Natural killer cell (primary cell): ENCODE data around the gene RNF130. TPM values are rescaled to one million over a fixed set of nuclear protein-coding genes. Genes with fewer than 3 reads are reported as not detected.
A peak's percentile ranks its signal among the peaks of the same experiment; 100 is the strongest.
"Not testable (repeated sequence)": the region's sequence is repeated elsewhere in the genome, so short reads cannot be mapped to it uniquely, and the experiment has no call there.

Source experiments
- ATAC-seq, 3 donors: fragments of 150-1000 bp in 2 of 3; fragments of 200-7000 bp in 1 of 3; cut with Tn5 transposase; 1 replicate in 1 of 3; 2 replicates in 2 of 3; pipeline ENCODE4 v1.10.0; 2021; ENCODE audit warnings: mild to moderate bottlenecking in 2 of 3, moderate library complexity in 2 of 3
- DNase-seq, 2 donors: peaks; one replicate each; pipeline versions ENCODE4 v3.0.0 to v3.0.0-alpha.2; 2013 to 2021; ENCODE audit warnings: mixed read lengths in 1 of 2
- H3K27ac ChIP-seq: one replicate; pipeline ENCODE4 v1.5.1; 2013; ENCODE audit warnings: mild to moderate bottlenecking, low read length
- H3K27me3 ChIP-seq: one replicate; pipeline ENCODE4 v1.6.1; 2013; ENCODE audit warnings: low read length; ENCODE audit not compliant: control insufficient read depth, insufficient read depth
- H3K36me3 ChIP-seq: one replicate; pipeline ENCODE4 v1.6.1; 2013; ENCODE audit warnings: low read length; ENCODE audit not compliant: control insufficient read depth, insufficient read depth
- H3K4me1 ChIP-seq: one replicate; pipeline ENCODE4 v1.6.1; 2013; ENCODE audit warnings: low read length; ENCODE audit not compliant: control insufficient read depth, insufficient read depth
- H3K4me3 ChIP-seq: one replicate; pipeline ENCODE4 v1.5.1; 2013; ENCODE audit warnings: low read length
- H3K9me3 ChIP-seq: one replicate; pipeline ENCODE4 v1.6.1; 2013; ENCODE audit warnings: low read length; ENCODE audit not compliant: control insufficient read depth, insufficient read depth
- H3K27ac Mint-ChIP-seq, 2 donors: one replicate each; pipeline ENCODE4 v1.8.0; 2022; ENCODE audit warnings: mild to moderate bottlenecking in 2 of 2, mixed read lengths in 2 of 2, moderate library complexity in 1 of 2
- H3K27me3 Mint-ChIP-seq, 2 donors: one replicate each; pipeline ENCODE4 v1.8.0; 2022; ENCODE audit warnings: low read depth in 2 of 2, mixed read lengths in 2 of 2
- H3K36me3 Mint-ChIP-seq: one replicate; pipeline ENCODE4 v1.8.0; 2022; ENCODE audit warnings: mixed read lengths
- H3K4me1 Mint-ChIP-seq, 2 donors: one replicate each; pipeline ENCODE4 v1.8.0; 2022; ENCODE audit warnings: mixed read lengths in 2 of 2
- H3K4me3 Mint-ChIP-seq: one replicate; pipeline ENCODE4 v1.8.0; 2022; ENCODE audit warnings: mild to moderate bottlenecking, moderate library complexity, mixed read lengths
- H3K9me3 Mint-ChIP-seq, 2 donors: one replicate each; pipeline ENCODE4 v1.8.0; 2022; ENCODE audit warnings: mixed read lengths in 2 of 2
- CTCF ChIP-seq: fragments of 200-600 bp; IDR thresholded peaks from one replicate; pipeline ENCODE4 v1.8.0; 2022; ENCODE audit warnings: antibody characterized with exemption
- WGBS: methylation state at CpG from one replicate; pipeline ENCODE4 v1.1.7; 2013; ENCODE audit warnings: missing lambda C conversion rate; ENCODE audit not compliant: insufficient coverage; 5-methylcytosine and 5-hydroxymethylcytosine counted together
- intact Hi-C: fragments of 100-400 bp; cut with micrococcal nuclease; formaldehyde crosslinking; loops from one replicate; pipeline ENCODE4 v1.14.2; 2022
- total RNA-seq, 4 donors: library from RNA; stranded (reverse); fragments of 120-200 nt in 1 of 4; gene quantifications; one replicate each; pipeline versions ENCODE4 v1.2.3 to v1.2.4, GENCODE V29; 2013 to 2022

The RNF130 gene
- total RNA-seq, 3 donors from 2014 or later (not counting 1 experiment from before 2014, with no cell fraction given), result 24.4 to 35.0 (median 25.5) TPM

- H3K27me3 Mint-ChIP-seq, result no peaks in the 10 kb centered on the region
- Histone ChIP-seq H3K4me3 (no peak overlapping the region), H3K36me3 (no peaks in the 10 kb centered on the region), H3K4me1 (peaks cover 13% of the 10 kb centered on the region), H3K27ac (no peak overlapping the region), H3K9me3 (no peaks in the 10 kb centered on the region), H3K27me3 (no peaks in the 10 kb centered on the region)
- ATAC-seq (peak; percentile 74 to 99 (median 94)), DNase-seq (peak; percentile 34)
- no peak for TF ChIP-seq CTCF
- H3K4me3 Mint-ChIP-seq, result peak overlapping the region; percentile 72
- WGBS, result 73% methylated on average over 15 of the region's 15 CpGs
- H3K9me3 Mint-ChIP-seq, result no peaks in the 10 kb centered on the region
- peaks cover 21 to 25% of the 10 kb centered on the region in 2 donors for H3K4me1 Mint-ChIP-seq
- intact Hi-C loops, result no loop called here
- peak overlapping the region; percentile 59 to 70 for H3K27ac Mint-ChIP-seq
- H3K36me3 Mint-ChIP-seq, result no peaks in the 10 kb centered on the region
Measured at GRCh38 chr5:180020176-180020575, 51.4 kb downstream of the RNF130 start.

- Mint-ChIP-seq H3K4me1 (peaks cover 17 to 21% of the 10 kb centered on the region in 2 donors), H3K27ac (no peak overlapping the region), H3K27me3 (no peaks in the 10 kb centered on the region), H3K36me3 (no peaks in the 10 kb centered on the region), H3K9me3 (no peaks in the 10 kb centered on the region), H3K4me3 (no peak overlapping the region)
- whole genome bisulfite sequencing, result 100% methylated on average over 3 of the region's 5 CpGs
- no peak overlapping the region for H3K4me3 ChIP-seq
- H3K27me3 ChIP-seq, result no peaks in the 10 kb centered on the region
- H3K4me1 ChIP-seq, result peaks cover 13% of the 10 kb centered on the region
- no peaks in the 10 kb centered on the region for H3K9me3 ChIP-seq
- H3K36me3 ChIP-seq, result no peaks in the 10 kb centered on the region
- intact Hi-C loops, result no loop called here
- DNase-seq (no peak), ATAC-seq (no peak)
- H3K27ac ChIP-seq, result no peak overlapping the region
- TF ChIP-seq CTCF, result no peak
Measured at GRCh38 chr5:180018347-180019060, 53.1 kb downstream of the RNF130 start.

DNA sequence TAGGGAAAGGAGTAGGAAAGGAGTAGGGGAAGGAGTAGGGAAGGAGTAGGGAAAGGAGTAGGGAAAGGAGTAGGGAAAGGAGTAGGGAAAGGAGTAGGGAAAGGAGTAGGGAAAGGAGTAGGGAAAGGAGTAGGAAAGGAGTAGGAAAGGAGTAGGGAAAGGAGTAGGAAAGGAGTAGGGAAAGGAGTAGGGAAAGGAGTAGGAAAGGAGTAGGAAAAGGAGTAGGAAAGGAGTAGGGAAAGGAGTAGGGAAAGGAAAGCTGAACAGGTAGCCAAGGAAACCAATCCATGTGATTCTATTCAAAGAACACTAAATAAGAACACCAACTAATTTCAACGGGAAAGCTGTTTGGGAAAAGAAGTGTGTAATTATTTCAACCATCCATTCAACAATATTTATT is 56.0 kb downstream of the RNF130 start:
- H3K9me3 Mint-ChIP-seq, DNase-seq, ATAC-seq, H3K36me3 ChIP-seq, H3K27me3 ChIP-seq, H3K4me1 ChIP-seq, H3K4me3 ChIP-seq, intact Hi-C loops, H3K27me3 Mint-ChIP-seq, H3K9me3 ChIP-seq, H3K27ac ChIP-seq, H3K36me3 Mint-ChIP-seq, H3K4me3 Mint-ChIP-seq, H3K27ac Mint-ChIP-seq: not testable (repeated sequence)
- H3K4me1 Mint-ChIP-seq, result peaks cover 11 to 22% of the 10 kb centered on the region in 2 donors
- WGBS, result no CpG with 5 or more reads among the region's 1 CpG

- Mint-ChIP-seq H3K9me3 (no peaks in the 10 kb centered on the region), H3K27ac (no peak overlapping the region), H3K4me3 (no peak overlapping the region), H3K4me1 (peaks cover 0 to 10% of the 10 kb centered on the region in 2 donors), H3K36me3 (no peaks in the 10 kb centered on the region), H3K27me3 (no peaks in the 10 kb centered on the region)
- Histone ChIP-seq H3K27me3 (no peaks in the 10 kb centered on the region), H3K9me3 (no peaks in the 10 kb centered on the region), H3K27ac (no peak overlapping the region), H3K4me3 (no peak overlapping the region), H3K36me3 (no peaks in the 10 kb centered on the region), H3K4me1 (peaks cover under 1% of the 10 kb centered on the region)
- 73% methylated on average over 1 of the region's 1 CpG for WGBS
- ATAC-seq, result no peak
- no peak for TF ChIP-seq CTCF
- intact Hi-C loops, result no loop called here
- DNase-seq, result no peak
Measured at GRCh38 chr5:180013678-180014077, 57.9 kb downstream of the RNF130 start.
